ENCODE data around the gene CAVIN2. TPM values are rescaled to one million over a fixed set of nuclear protein-coding genes. Genes with fewer than 3 reads are reported as not detected.

Gene CAVIN2
- polyA plus RNA-seq, 1 donor from 2014 or later, result not detected

GRCh38 chr2:191855382-191855781, 8.5 kb upstream of the CAVIN2 start:
- Histone ChIP-seq H3K9me3 (ENCODE audit: low read length) (no peaks in the 10 kb centered on the region), H3K4me3 (ENCODE audit: low read length) (no peak overlapping the region), H3K4me2 (ENCODE audit: low read length) (no peak overlapping the region), H3F3A (ENCODE audit: insufficient read depth, low read length, poor library complexity, severe bottlenecking) (no peaks in the 10 kb centered on the region), H3K9me2 (ENCODE audit: insufficient read depth, low read length) (no peaks in the 10 kb centered on the region), H4K20me1 (ENCODE audit: insufficient read depth) (no peaks in the 10 kb centered on the region), H3K79me2 (replicated peaks; ENCODE audit: insufficient read depth, low read length) (no peaks in the 10 kb centered on the region), H3K27me3 (ENCODE audit: insufficient read depth, low read depth, low read length) (no peaks in the 10 kb centered on the region), H2AFZ (ENCODE audit: low read depth, low read length) (no peak overlapping the region), H3K36me3 (ENCODE audit: insufficient read depth, low read length) (no peaks in the 10 kb centered on the region), H3K27ac (ENCODE audit: low read length) (no peak overlapping the region), H3K9ac (ENCODE audit: low read length) (no peak overlapping the region)
- TF ChIP-seq EP300 (conservative IDR thresholded peaks at IDR 0.05; ENCODE audit: poor library complexity, severe bottlenecking) (no peak), POLR2AphosphoS5 (IDR thresholded peaks at IDR 0.05) (no peak), SMC3 (conservative IDR thresholded peaks at IDR 0.05; ENCODE audit: poor library complexity) (no peak), EZH2 (IDR thresholded peaks at IDR 0.05; ENCODE audit: borderline replicate concordance, insufficient read depth, low read length, poor library complexity, severe bottlenecking) (no peak), MXI1 (conservative IDR thresholded peaks at IDR 0.05; ENCODE audit: poor library complexity, severe bottlenecking) (no peak), REST (IDR thresholded peaks at IDR 0.05; ENCODE audit: borderline replicate concordance) (no peak)

GRCh38 chr2:191854382-191855372, 7.8 kb upstream of the CAVIN2 start:
- Histone ChIP-seq H3K9ac (ENCODE audit: low read length) (no peak overlapping the region), H3K9me3 (ENCODE audit: low read length) (no peaks in the 10 kb centered on the region), H4K20me1 (ENCODE audit: insufficient read depth) (no peaks in the 10 kb centered on the region), H3K27ac (ENCODE audit: low read length) (no peak overlapping the region), H3K9me2 (ENCODE audit: insufficient read depth, low read length) (no peaks in the 10 kb centered on the region), H3K79me2 (replicated peaks; ENCODE audit: insufficient read depth, low read length) (no peaks in the 10 kb centered on the region), H3K27me3 (ENCODE audit: insufficient read depth, low read depth, low read length) (no peaks in the 10 kb centered on the region), H3F3A (ENCODE audit: insufficient read depth, low read length, poor library complexity, severe bottlenecking) (no peaks in the 10 kb centered on the region), H3K4me2 (ENCODE audit: low read length) (no peak overlapping the region), H2AFZ (ENCODE audit: low read depth, low read length) (no peak overlapping the region), H3K4me3 (ENCODE audit: low read length) (no peak overlapping the region), H3K36me3 (ENCODE audit: insufficient read depth, low read length) (no peaks in the 10 kb centered on the region)
- TF ChIP-seq RAD21 (conservative IDR thresholded peaks at IDR 0.05), result no peak

- Histone ChIP-seq H3K4me2 (ENCODE audit: low read length) (no peak overlapping the region), H3K27me3 (ENCODE audit: insufficient read depth, low read depth, low read length) (no peaks in the 10 kb centered on the region), H3K9me2 (ENCODE audit: insufficient read depth, low read length) (no peaks in the 10 kb centered on the region), H4K20me1 (ENCODE audit: insufficient read depth) (no peaks in the 10 kb centered on the region), H3K9ac (ENCODE audit: low read length) (no peak overlapping the region), H2AFZ (ENCODE audit: low read depth, low read length) (no peak overlapping the region), H3K36me3 (ENCODE audit: insufficient read depth, low read length) (no peaks in the 10 kb centered on the region), H3K9me3 (ENCODE audit: low read length) (no peaks in the 10 kb centered on the region), H3F3A (ENCODE audit: insufficient read depth, low read length, poor library complexity, severe bottlenecking) (no peaks in the 10 kb centered on the region), H3K4me3 (ENCODE audit: low read length) (no peak overlapping the region), H3K27ac (ENCODE audit: low read length) (no peak overlapping the region), H3K79me2 (replicated peaks; ENCODE audit: insufficient read depth, low read length) (no peaks in the 10 kb centered on the region)
- TF ChIP-seq SMC3 (conservative IDR thresholded peaks at IDR 0.05; ENCODE audit: poor library complexity), result no peak
- TF ChIP-seq MXI1 (conservative IDR thresholded peaks at IDR 0.05; ENCODE audit: poor library complexity, severe bottlenecking), result no peak
- TF ChIP-seq POLR2AphosphoS5 (IDR thresholded peaks at IDR 0.05), result no peak
- TF ChIP-seq EZH2 (IDR thresholded peaks at IDR 0.05; ENCODE audit: borderline replicate concordance, insufficient read depth, low read length, poor library complexity, severe bottlenecking), result no peak
- TF ChIP-seq REST (IDR thresholded peaks at IDR 0.05; ENCODE audit: borderline replicate concordance), result no peak
- TF ChIP-seq RAD21 (conservative IDR thresholded peaks at IDR 0.05), result no peak
- TF ChIP-seq TAF1 (IDR thresholded peaks at IDR 0.05; ENCODE audit: low read depth), result no peak
- TF ChIP-seq EP300 (conservative IDR thresholded peaks at IDR 0.05; ENCODE audit: poor library complexity, severe bottlenecking), result no peak
- no peak for TF ChIP-seq CTCF (IDR thresholded peaks at IDR 0.05; ENCODE audit: poor library complexity, severe bottlenecking)
Observed at GRCh38 chr2:191853843-191854242, 7.0 kb upstream of the CAVIN2 start.
